K562 (cell line): ENCODE results near the gene OXLD1. TPM values are rescaled to one million over a fixed set of nuclear protein-coding genes. Genes with fewer than 3 reads are reported as not detected.

Experiments
- ARID1B ChIP-seq: fragments of 450-650 bp; IDR thresholded peaks from 2 replicates; pipeline ENCODE4 v1.6.1; 2016; ENCODE audit warnings: antibody characterized with exemption, mild to moderate bottlenecking, inconsistent platforms
- CGGBP1 ChIP-seq: fragments of 250-450 bp; sonication (Bioruptor Pico); IDR thresholded peaks from 2 replicates; pipeline ENCODE4 v1.9.0; 2021; ENCODE audit warnings: mild to moderate bottlenecking
- CTCFL ChIP-seq: IDR thresholded peaks from 2 replicates; pipeline ENCODE4 v1.6.1; 2011; ENCODE audit warnings: borderline replicate concordance, low read depth, mild to moderate bottlenecking, moderate library complexity, low read length; ENCODE audit not compliant: insufficient read depth, poor library complexity, severe bottlenecking
- CXXC5 ChIP-seq: fragments of 250-450 bp; sonication (Bioruptor Pico); IDR thresholded peaks from 2 replicates; pipeline ENCODE4 v1.8.0; 2022; ENCODE audit warnings: inconsistent platforms, mild to moderate bottlenecking, moderate library complexity
- HNRNPH1 ChIP-seq: fragments of 200-400 bp; formaldehyde crosslinking; optimal IDR thresholded peaks from 2 replicates; pipeline ENCODE3; 2017; ENCODE audit warnings: low read depth, mild to moderate bottlenecking, low read length, moderate library complexity
- HNRNPLL ChIP-seq: fragments of 200-400 bp; formaldehyde crosslinking; IDR thresholded peaks from 2 replicates; pipeline ENCODE4 v1.6.1; 2017; ENCODE audit warnings: low read length, low read depth, mild to moderate bottlenecking; ENCODE audit not compliant: poor library complexity, severe bottlenecking
- KDM1A ChIP-seq, 2 experiments: fragments of 450-650 bp; IDR thresholded peaks; 2 replicates each; pipeline ENCODE4 v1.6.1; 2016; ENCODE audit warnings: mild to moderate bottlenecking in 2 of 2
- NFRKB ChIP-seq: fragments of 450-650 bp; IDR thresholded peaks from 2 replicates; pipeline ENCODE4 v1.6.1; 2016; ENCODE audit warnings: low read depth
- NR2F6 ChIP-seq: fragments of 450-650 bp; formaldehyde crosslinking; IDR thresholded peaks from 2 replicates; pipeline ENCODE4 v1.4.0; 2020; ENCODE audit warnings: mild to moderate bottlenecking
- RBM15 ChIP-seq: fragments of 200-400 bp; formaldehyde crosslinking; IDR thresholded peaks from 2 replicates; pipeline ENCODE4 v1.6.1; 2018; ENCODE audit warnings: mild to moderate bottlenecking, low read length, moderate library complexity; ENCODE audit not compliant: insufficient read depth
- RBM39 ChIP-seq: fragments of 200-400 bp; formaldehyde crosslinking; optimal IDR thresholded peaks from 2 replicates; pipeline ENCODE3; 2018; ENCODE audit warnings: low read depth, low read length
- RFX1 ChIP-seq: fragments of 450-650 bp; IDR thresholded peaks from 2 replicates; pipeline ENCODE4 v1.6.1; 2016; ENCODE audit warnings: mild to moderate bottlenecking, moderate library complexity
- SMARCC2 ChIP-seq: fragments of 450-650 bp; IDR thresholded peaks from 2 replicates; pipeline ENCODE4 v1.6.1; 2017; ENCODE audit warnings: antibody characterized with exemption, moderate library complexity, mild to moderate bottlenecking, low read depth
- SP1 ChIP-seq: sonication (generic); formaldehyde crosslinking; IDR thresholded peaks from 2 replicates; pipeline ENCODE4 v1.8.1; 2022; ENCODE audit warnings: mild to moderate bottlenecking, missing genetic modification reagents
- SREBF2 ChIP-seq: sonication (generic); formaldehyde crosslinking; IDR thresholded peaks from 2 replicates; pipeline ENCODE4 v1.4.0; 2020; ENCODE audit warnings: mild to moderate bottlenecking, missing genetic modification reagents
- TFAM ChIP-seq: fragments of 250-450 bp; sonication (Bioruptor Pico); conservative IDR thresholded peaks from 2 replicates; pipeline ENCODE4 v1.5.0; 2021; ENCODE audit warnings: mild to moderate bottlenecking, moderate library complexity
- THAP12 ChIP-seq: fragments of 250-450 bp; sonication (Bioruptor Pico); IDR thresholded peaks from 2 replicates; pipeline ENCODE4 v1.9.0; 2021; ENCODE audit warnings: mild to moderate bottlenecking, inconsistent platforms
- ZBTB1 ChIP-seq: sonication (generic); formaldehyde crosslinking; IDR thresholded peaks from 2 replicates; pipeline ENCODE4 v1.8.1; 2023; ENCODE audit warnings: missing genetic modification reagents, low read depth, mild to moderate bottlenecking, borderline replicate concordance
- ZKSCAN1 ChIP-seq: fragments of 150-350 bp; IDR thresholded peaks from 2 replicates; pipeline ENCODE4 v1.6.1; 2016; ENCODE audit warnings: low read depth, low read length
- ZNF197 ChIP-seq: fragments of 200-800 bp; sonication (Bioruptor generic); IDR thresholded peaks from 2 replicates; pipeline ENCODE4 v1.6.1; 2016; ENCODE audit warnings: low read depth, missing genetic modification characterization, missing compliant biosample characterization
- ZNF280B ChIP-seq: fragments of 250-450 bp; sonication (Bioruptor Pico); IDR thresholded peaks from 2 replicates; pipeline ENCODE4 v1.5.1; 2021; ENCODE audit warnings: mild to moderate bottlenecking
- ZNF316 ChIP-seq: fragments of 450-650 bp; IDR thresholded peaks from 2 replicates; pipeline ENCODE4 v1.6.1; 2016
- ZNF561 ChIP-seq: fragments of 450-650 bp; formaldehyde crosslinking; conservative IDR thresholded peaks from 2 replicates; pipeline ENCODE4 v1.4.0; 2020; ENCODE audit warnings: mild to moderate bottlenecking, moderate library complexity
- ZNF668 ChIP-seq: fragments of 250-450 bp; sonication (Bioruptor Pico); IDR thresholded peaks from 2 replicates; pipeline ENCODE4 v1.8.0; 2022; ENCODE audit warnings: mild to moderate bottlenecking, inconsistent platforms
- ZNF830 ChIP-seq: fragments of 250-450 bp; sonication (Bioruptor Pico); IDR thresholded peaks from 2 replicates; pipeline ENCODE4 v1.5.0; 2021; ENCODE audit warnings: mild to moderate bottlenecking
- polyA plus RNA-seq, 8 experiments: library from polyadenylated mRNA; depleted of rRNA in 4 of 8; stranded (reverse) in 5 of 8; unstranded in 3 of 8; fragments of >200 nt; fragmentation: Nextera tagmentation in 2 of 8; fragmentation: Illumina TruSeq in 1 of 8; extraction: Ambion mirVana in 2 of 8; extraction: Trizol in 1 of 8; gene quantifications; 2 replicates each; pipeline versions ENCODE4 v1.2.1 to v1.2.3, GENCODE V29; 2011 to 2014; ENCODE audit warnings: inconsistent platforms in 1 of 8, missing spikeins in 1 of 8
- total RNA-seq, 7 experiments: library from RNA; depleted of rRNA in 6 of 7; stranded (reverse); fragments of >200 nt in 6 of 7; fragmentation: Illumina TruSeq in 2 of 7; extraction: Trizol in 2 of 7; gene quantifications; 2 replicates each; pipeline versions ENCODE4 v1.2.1 to v1.2.3, GENCODE V29; 2011 to 2021; ENCODE audit warnings: low replicate concordance in 1 of 7

OXLD1 gene
- total and polyA plus RNA-seq, 9 of the 15 experiments (the other 6 are each of a cell fraction or from before 2014, with no cell fraction given), result 4.4 to 115 (median 29.3) TPM

GRCh38 chr17:81712468-81713003 lies 46.1 kb upstream of the OXLD1 start (continued):
- no peak for TF ChIP-seq SMARCC2
- no peak for TF ChIP-seq ARID1B
- TF ChIP-seq CGGBP1, result no peak
- 0 out of 2 replicates have a peak, but pooled peaks have one; percentile 61 for TF ChIP-seq ZNF830 (CRISPR knock-in tag)
- peak; percentile 32; the same call in 1 of the 2 replicates for TF ChIP-seq SP1 (CRISPR knock-in tag)
- no peak for TF ChIP-seq KDM1A (IDR thresholded peaks at IDR 0.05)
- no peak for TF ChIP-seq TFAM (CRISPR knock-in tag)
- TF ChIP-seq HNRNPLL, result peak; percentile 32
- TF ChIP-seq ZNF668 (CRISPR knock-in tag), result no peak
- TF ChIP-seq RFX1, result no peak
- no peak for TF ChIP-seq SREBF2 (CRISPR knock-in tag)
- TF ChIP-seq ZNF316, result no peak
- TF ChIP-seq THAP12 (CRISPR knock-in tag), result peak; percentile 71; the same call in 1 of the 2 replicates
- TF ChIP-seq HNRNPH1, result peak; percentile 41
- TF ChIP-seq ZKSCAN1, result no peak
- no peak for TF ChIP-seq ZNF561 (CRISPR knock-in tag)
- no peak for TF ChIP-seq RBM39
- TF ChIP-seq ZNF197 (CRISPR knock-in tag), result no peak
- peak; percentile 58; the same call in 1 of the 2 replicates for TF ChIP-seq ZBTB1 (CRISPR knock-in tag)
- no peak for TF ChIP-seq RBM15
- peak; percentile 68 for TF ChIP-seq CTCFL
- no peak for TF ChIP-seq CXXC5 (CRISPR knock-in tag)
- TF ChIP-seq NR2F6 (CRISPR knock-in tag), result no peak
- TF ChIP-seq ZNF280B, result no peak
- TF ChIP-seq NFRKB, result no peak
